OCI-LY1 (cell line): Measurements from ENCODE around the gene PLEKHG4.

ENCODE experiments used
- CTCF ChIP-seq: fragments of 200-600 bp; sonication (generic), shearing (Covaris generic); IDR thresholded peaks from 2 replicates; pipeline ENCODE4 v1.5.1; 2017; ENCODE audit warnings: mild to moderate bottlenecking, antibody characterized with exemption, low read length, moderate library complexity, mixed read lengths
- EZH2 ChIP-seq: fragments of 200-600 bp; sonication (generic), shearing (Covaris generic); IDR thresholded peaks from 2 replicates; pipeline ENCODE4 v1.8.0; 2017; ENCODE audit warnings: borderline replicate concordance, mixed run types, mild to moderate bottlenecking, antibody characterized with exemption, low read length, moderate library complexity, mixed read lengths

DNA sequence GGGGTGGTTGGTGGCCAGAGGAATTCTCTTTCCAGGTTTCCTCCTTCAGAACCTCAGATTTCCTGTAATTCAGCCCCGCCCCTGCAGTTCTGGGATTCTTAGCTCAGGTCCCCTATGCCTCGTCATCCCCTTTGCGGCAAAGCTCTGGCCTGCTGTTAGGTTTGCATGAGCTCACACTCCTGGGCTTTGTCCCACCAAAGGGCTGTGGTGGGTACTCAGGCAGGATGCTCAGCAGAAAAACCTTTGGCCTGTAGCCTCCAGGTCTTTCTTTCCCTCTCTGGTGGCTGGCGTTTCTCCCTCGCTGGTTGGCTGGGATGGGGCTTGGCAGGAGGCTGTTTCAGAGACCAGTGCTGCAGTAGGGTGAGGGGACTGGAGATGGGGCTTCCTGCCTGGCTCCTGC lies 9.6 kb upstream of the PLEKHG4 start:
- TF ChIP-seq CTCF (no peak), EZH2 (no peak)
